Measurements from ENCODE around the gene TTN.

Gene TTN

DNA sequence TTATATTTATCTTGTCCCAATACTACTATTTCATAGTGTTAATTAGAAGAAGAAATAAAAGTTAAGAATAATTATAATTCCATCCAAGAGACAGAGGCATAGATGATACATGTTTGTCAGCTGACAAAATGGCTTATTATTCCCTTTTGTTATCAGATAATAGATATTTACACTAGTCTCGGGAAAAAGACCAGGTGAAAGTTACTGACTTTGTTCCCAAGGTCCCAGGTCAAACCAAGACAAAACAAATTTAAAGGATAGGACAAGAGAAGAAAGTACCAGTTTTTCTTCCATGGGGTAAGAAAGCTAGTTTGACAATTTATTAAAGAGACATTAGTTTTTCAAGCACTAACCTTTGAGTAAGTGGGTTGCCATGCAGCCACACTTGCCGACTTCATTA is 73.2 kb downstream of the TTN start:
- Histone ChIP-seq H3K9me3 (ENCODE audit: control insufficient read depth, insufficient read depth, low read length) (no peaks in the 10 kb centered on the region), H3K36me3 (ENCODE audit: control insufficient read depth, insufficient read depth, low read length) (no peaks in the 10 kb centered on the region), H3K4me3 (ENCODE audit: low read depth, low read length) (no peak overlapping the region), H3K9ac (ENCODE audit: low read depth, low read length) (no peak overlapping the region), H3K27me3 (ENCODE audit: control insufficient read depth, insufficient read depth, low read length) (no peaks in the 10 kb centered on the region), H3K27ac (ENCODE audit: low read depth, low read length) (no peak overlapping the region), H3K4me1 (ENCODE audit: control insufficient read depth, insufficient read depth, low read length) (no peaks in the 10 kb centered on the region)

DNA sequence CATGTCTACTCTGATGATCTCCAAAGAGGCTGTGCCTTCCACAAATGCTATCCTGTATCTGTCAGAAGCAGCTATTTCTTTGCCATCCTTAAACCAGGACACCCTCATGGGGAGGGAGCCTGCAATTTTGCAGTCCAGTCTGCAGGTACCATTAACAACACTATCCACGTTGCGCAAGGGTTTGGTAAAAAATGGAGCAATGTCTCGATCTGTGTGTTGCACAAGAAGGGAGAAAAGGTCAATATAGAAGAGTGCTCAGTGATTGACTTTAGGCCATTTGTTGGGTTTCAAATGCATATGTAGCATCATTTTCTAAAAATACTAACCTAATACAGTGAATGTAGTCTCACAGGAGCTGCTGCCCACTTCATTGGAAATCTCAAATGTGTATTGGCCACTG is 74.3 kb downstream of the TTN start:
- H3K9me3 ChIP-seq (ENCODE audit: control insufficient read depth, insufficient read depth, low read length): no peaks in the 10 kb centered on the region
- H3K27ac ChIP-seq (ENCODE audit: low read depth, low read length): no peak overlapping the region
- no peak overlapping the region for H3K9ac ChIP-seq (ENCODE audit: low read depth, low read length)
- H3K36me3 ChIP-seq (ENCODE audit: control insufficient read depth, insufficient read depth, low read length): no peaks in the 10 kb centered on the region
- no peaks in the 10 kb centered on the region for H3K4me1 ChIP-seq (ENCODE audit: control insufficient read depth, insufficient read depth, low read length)
- H3K27me3 ChIP-seq (ENCODE audit: control insufficient read depth, insufficient read depth, low read length): no peaks in the 10 kb centered on the region
- no peak overlapping the region for H3K4me3 ChIP-seq (ENCODE audit: low read depth, low read length)

DNA sequence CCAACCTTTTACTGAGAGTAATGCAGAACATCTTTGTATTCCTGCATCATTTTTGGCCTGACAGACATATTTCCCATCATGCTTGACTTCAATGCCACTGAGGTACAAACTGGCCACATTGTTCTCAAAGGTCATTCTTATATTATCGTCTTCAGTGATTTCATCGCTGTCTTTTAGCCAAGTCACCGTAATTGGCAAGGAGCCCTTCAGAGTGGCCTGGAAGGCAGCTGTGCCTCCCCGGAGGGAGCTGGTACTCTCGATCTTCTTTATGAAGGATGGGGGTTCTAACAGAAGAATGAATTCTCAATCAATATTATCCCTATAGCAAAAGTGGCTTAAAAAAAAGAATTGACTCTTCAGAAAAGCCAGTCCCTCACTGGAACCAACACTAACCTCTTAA is 75.9 kb downstream of the TTN start:
- no peak overlapping the region for H3K27ac ChIP-seq (ENCODE audit: low read depth, low read length)
- H3K4me1 ChIP-seq (ENCODE audit: control insufficient read depth, insufficient read depth, low read length): no peaks in the 10 kb centered on the region
- H3K9me3 ChIP-seq (ENCODE audit: control insufficient read depth, insufficient read depth, low read length): no peaks in the 10 kb centered on the region
- no peaks in the 10 kb centered on the region for H3K36me3 ChIP-seq (ENCODE audit: control insufficient read depth, insufficient read depth, low read length)
- no peak overlapping the region for H3K4me3 ChIP-seq (ENCODE audit: low read depth, low read length)
- no peaks in the 10 kb centered on the region for H3K27me3 ChIP-seq (ENCODE audit: control insufficient read depth, insufficient read depth, low read length)
- no peak overlapping the region for H3K9ac ChIP-seq (ENCODE audit: low read depth, low read length)

DNA sequence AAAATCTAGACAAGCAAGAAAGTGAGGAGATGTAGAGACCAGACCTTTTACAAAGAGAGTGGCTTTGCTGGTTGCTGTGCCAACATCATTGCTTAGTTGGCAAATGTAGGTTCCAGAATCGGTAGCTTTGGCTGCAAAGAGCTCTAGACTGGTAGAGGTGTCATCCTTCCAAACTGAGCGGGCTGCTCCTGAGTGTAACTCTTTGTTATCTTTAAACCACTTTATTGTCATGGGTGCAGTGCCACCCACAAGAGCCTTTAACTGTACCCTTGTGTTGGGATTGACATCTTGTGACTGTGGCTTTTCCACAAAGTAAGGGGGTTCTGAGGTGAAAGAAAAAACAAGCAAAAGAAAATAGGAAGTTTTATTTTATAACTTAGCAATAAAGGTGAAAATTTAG is 77.2 kb downstream of the TTN start:
- Histone ChIP-seq H3K27me3 (ENCODE audit: control insufficient read depth, insufficient read depth, low read length) (no peaks in the 10 kb centered on the region), H3K4me1 (ENCODE audit: control insufficient read depth, insufficient read depth, low read length) (no peaks in the 10 kb centered on the region), H3K27ac (ENCODE audit: low read depth, low read length) (no peak overlapping the region), H3K36me3 (ENCODE audit: control insufficient read depth, insufficient read depth, low read length) (no peaks in the 10 kb centered on the region), H3K4me3 (ENCODE audit: low read depth, low read length) (no peak overlapping the region), H3K9me3 (ENCODE audit: control insufficient read depth, insufficient read depth, low read length) (no peaks in the 10 kb centered on the region), H3K9ac (ENCODE audit: low read depth, low read length) (no peak overlapping the region)

DNA sequence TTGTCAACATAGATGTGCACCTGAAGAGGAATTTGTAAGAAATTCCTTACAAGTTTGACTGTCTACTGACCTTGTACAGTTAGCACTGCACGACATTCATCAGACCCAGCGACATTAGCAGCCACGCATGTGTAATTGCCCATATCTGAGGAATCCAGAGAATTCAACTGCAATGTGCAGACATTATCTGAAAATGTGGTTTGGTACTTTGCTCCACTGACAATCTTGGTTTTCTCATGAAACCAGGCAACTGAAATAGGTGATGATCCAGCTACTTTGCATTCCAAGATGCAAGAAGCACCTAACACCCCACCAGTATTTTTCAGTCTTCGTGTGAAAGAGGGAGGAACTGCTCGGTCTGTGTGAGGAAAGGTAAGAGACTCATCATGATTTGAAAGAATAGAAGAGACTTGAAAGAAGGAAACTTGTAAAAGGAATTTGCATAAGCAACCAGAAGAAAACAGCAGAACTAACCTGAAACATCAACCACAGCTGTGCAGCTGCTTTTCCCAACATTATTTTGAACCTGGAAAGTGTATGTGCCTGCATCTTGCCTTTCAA is 83.4 kb downstream of the TTN start:
- H3K27me3 ChIP-seq (ENCODE audit: control insufficient read depth, insufficient read depth, low read length): no peaks in the 10 kb centered on the region
- no peak overlapping the region for H3K27ac ChIP-seq (ENCODE audit: low read depth, low read length)
- H3K9ac ChIP-seq (ENCODE audit: low read depth, low read length): no peak overlapping the region
- H3K9me3 ChIP-seq (ENCODE audit: control insufficient read depth, insufficient read depth, low read length): no peaks in the 10 kb centered on the region
- no peak overlapping the region for H3K4me3 ChIP-seq (ENCODE audit: low read depth, low read length)
- peaks cover 14% of the 10 kb centered on the region for H3K4me1 ChIP-seq (ENCODE audit: control insufficient read depth, insufficient read depth, low read length)
- H3K36me3 ChIP-seq (ENCODE audit: control insufficient read depth, insufficient read depth, low read length): no peaks in the 10 kb centered on the region

DNA sequence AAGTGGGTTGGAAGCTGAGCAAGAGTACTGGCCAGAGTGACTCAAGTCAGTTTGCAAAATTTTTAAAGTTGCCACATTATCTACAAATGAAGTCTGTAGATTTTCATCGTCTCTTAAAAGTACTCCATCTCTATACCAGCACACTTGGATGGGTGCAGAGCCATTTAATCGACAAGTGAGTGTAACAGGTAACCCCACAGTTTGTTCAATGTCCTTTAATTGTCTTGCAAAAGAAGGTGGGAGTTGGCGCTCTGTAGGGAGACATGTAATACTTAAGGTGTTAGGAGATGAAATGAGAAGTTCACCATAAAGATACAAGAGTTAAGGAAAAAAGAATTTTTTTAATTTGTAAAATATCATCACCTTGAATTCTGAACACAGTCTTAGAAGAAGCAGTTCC is 84.9 kb downstream of the TTN start:
- Histone ChIP-seq H3K9me3 (ENCODE audit: control insufficient read depth, insufficient read depth, low read length) (no peaks in the 10 kb centered on the region), H3K4me1 (ENCODE audit: control insufficient read depth, insufficient read depth, low read length) (peaks cover 14% of the 10 kb centered on the region), H3K27ac (ENCODE audit: low read depth, low read length) (no peak overlapping the region), H3K36me3 (ENCODE audit: control insufficient read depth, insufficient read depth, low read length) (no peaks in the 10 kb centered on the region), H3K9ac (ENCODE audit: low read depth, low read length) (no peak overlapping the region), H3K4me3 (ENCODE audit: low read depth, low read length) (no peak overlapping the region), H3K27me3 (ENCODE audit: control insufficient read depth, insufficient read depth, low read length) (no peaks in the 10 kb centered on the region)

DNA sequence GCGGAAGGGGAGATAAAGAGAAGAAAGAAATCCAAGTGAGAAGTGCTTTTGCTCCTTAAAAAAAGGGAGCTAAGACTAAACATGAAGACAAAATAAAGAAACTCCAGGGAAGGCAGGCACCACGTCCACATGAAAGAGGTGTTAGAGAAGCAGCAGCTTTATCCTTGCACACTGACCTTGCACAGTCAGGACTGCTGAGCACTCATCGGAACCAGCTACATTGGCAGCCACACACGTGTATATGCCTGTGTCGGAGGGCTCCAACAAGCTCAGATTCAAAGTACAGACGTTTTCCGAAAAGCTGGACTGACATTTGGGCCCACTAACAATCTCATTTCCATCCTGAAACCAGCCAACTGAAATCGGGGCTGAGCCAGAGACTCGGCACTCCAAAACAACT is 88.2 kb downstream of the TTN start:
- Histone ChIP-seq H3K9ac (ENCODE audit: low read depth, low read length) (no peak overlapping the region), H3K36me3 (ENCODE audit: control insufficient read depth, insufficient read depth, low read length) (no peaks in the 10 kb centered on the region), H3K27me3 (ENCODE audit: control insufficient read depth, insufficient read depth, low read length) (no peaks in the 10 kb centered on the region), H3K9me3 (ENCODE audit: control insufficient read depth, insufficient read depth, low read length) (no peaks in the 10 kb centered on the region), H3K4me3 (ENCODE audit: low read depth, low read length) (no peak overlapping the region), H3K4me1 (ENCODE audit: control insufficient read depth, insufficient read depth, low read length) (peaks cover 14% of the 10 kb centered on the region), H3K27ac (ENCODE audit: low read depth, low read length) (no peak overlapping the region)

DNA sequence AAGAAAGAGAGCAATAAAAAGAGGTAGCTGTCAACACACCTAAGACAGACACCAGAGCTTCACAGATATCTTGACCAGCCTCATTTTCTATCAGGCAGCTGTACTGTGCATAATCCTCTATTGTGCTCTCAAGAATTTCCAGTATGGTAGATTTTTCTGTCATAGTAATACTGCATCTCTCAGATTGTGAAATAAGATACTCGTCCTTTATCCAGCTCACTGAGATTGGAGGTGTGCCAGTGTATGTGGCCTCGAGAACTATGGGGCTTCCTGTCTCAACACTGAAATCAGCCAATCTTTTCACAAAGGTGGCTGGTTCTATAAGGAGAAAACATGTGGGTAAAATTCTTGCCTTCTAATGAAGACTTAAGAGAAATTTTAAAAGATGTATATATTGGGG is 88.9 kb downstream of the TTN start:
- Histone ChIP-seq H3K4me1 (ENCODE audit: control insufficient read depth, insufficient read depth, low read length) (peaks cover 14% of the 10 kb centered on the region), H3K36me3 (ENCODE audit: control insufficient read depth, insufficient read depth, low read length) (no peaks in the 10 kb centered on the region), H3K9ac (ENCODE audit: low read depth, low read length) (no peak overlapping the region), H3K27me3 (ENCODE audit: control insufficient read depth, insufficient read depth, low read length) (no peaks in the 10 kb centered on the region), H3K27ac (ENCODE audit: low read depth, low read length) (no peak overlapping the region), H3K4me3 (ENCODE audit: low read depth, low read length) (no peak overlapping the region), H3K9me3 (ENCODE audit: control insufficient read depth, insufficient read depth, low read length) (no peaks in the 10 kb centered on the region)

DNA sequence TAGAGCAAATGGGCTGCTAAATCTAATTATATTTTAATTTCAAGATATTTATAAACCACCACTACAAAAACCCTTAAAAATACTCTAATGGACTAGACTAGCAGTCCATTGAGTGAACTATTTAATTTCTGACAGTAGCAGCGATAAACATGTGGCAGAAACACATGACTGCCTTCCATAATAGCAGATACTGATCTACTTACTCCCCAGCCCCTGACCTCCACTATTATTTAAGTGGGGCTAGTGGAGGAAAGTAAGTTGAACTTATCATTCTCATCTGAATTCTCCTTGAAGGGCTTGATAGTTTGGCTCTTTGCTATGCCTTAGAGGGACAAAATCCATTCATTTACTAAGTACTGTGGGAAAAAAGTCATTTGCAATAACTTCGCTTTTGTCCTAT is 90.8 kb downstream of the TTN start:
- Histone ChIP-seq H3K27me3 (ENCODE audit: control insufficient read depth, insufficient read depth, low read length) (no peaks in the 10 kb centered on the region), H3K9me3 (ENCODE audit: control insufficient read depth, insufficient read depth, low read length) (no peaks in the 10 kb centered on the region), H3K4me3 (ENCODE audit: low read depth, low read length) (no peak overlapping the region), H3K4me1 (ENCODE audit: control insufficient read depth, insufficient read depth, low read length) (no peaks in the 10 kb centered on the region), H3K9ac (ENCODE audit: low read depth, low read length) (no peak overlapping the region), H3K27ac (ENCODE audit: low read depth, low read length) (no peak overlapping the region), H3K36me3 (ENCODE audit: control insufficient read depth, insufficient read depth, low read length) (no peaks in the 10 kb centered on the region)

DNA sequence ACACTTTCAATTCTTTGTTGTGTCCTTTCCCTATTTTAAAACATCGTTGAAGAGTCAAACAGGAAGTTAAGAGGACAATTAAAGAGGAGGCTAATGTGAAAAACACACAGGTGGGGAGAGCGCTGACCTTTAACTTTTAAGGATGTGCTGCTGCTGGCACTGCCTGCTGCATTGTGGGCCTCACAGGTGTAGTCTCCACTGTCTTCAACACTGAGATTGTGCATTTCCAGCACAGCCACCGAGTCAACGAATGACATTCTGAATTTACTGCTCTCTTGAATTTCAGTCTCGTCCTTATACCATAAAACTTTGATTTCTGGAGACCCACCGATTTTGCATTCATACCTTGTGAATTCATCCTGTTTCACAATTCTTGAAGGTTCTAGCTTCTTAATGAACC is 91.9 kb downstream of the TTN start:
- Histone ChIP-seq H3K9ac (ENCODE audit: low read depth, low read length) (no peak overlapping the region), H3K27me3 (ENCODE audit: control insufficient read depth, insufficient read depth, low read length) (no peaks in the 10 kb centered on the region), H3K27ac (ENCODE audit: low read depth, low read length) (no peak overlapping the region), H3K4me1 (ENCODE audit: control insufficient read depth, insufficient read depth, low read length) (no peaks in the 10 kb centered on the region), H3K4me3 (ENCODE audit: low read depth, low read length) (no peak overlapping the region), H3K9me3 (ENCODE audit: control insufficient read depth, insufficient read depth, low read length) (no peaks in the 10 kb centered on the region), H3K36me3 (ENCODE audit: control insufficient read depth, insufficient read depth, low read length) (no peaks in the 10 kb centered on the region; the same call in 1 of the 2 replicates)

DNA sequence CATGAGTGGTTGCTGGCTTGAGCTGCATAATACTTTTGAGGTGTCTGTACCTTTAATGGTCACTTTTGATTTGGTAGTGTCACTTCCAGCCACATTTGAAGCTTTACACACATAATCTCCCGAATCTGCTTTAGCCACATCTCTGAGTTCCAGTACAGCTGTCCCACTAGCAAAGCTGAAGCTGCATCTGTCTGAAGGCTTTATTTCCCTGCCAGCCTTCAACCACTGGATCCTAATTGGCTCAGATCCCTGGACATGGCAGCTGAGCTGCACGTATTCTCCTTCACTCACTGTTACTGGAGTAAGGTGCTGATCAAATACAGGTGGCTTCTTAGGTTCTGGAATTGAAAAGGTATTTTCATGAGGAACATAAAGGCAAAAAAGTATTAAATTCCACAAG is 99.7 kb downstream of the TTN start:
- Histone ChIP-seq H3K36me3 (ENCODE audit: control insufficient read depth, insufficient read depth, low read length) (peaks cover 2% of the 10 kb centered on the region; the same call in 1 of the 2 replicates), H3K4me3 (ENCODE audit: low read depth, low read length) (no peak overlapping the region), H3K4me1 (ENCODE audit: control insufficient read depth, insufficient read depth, low read length) (no peaks in the 10 kb centered on the region), H3K27ac (ENCODE audit: low read depth, low read length) (no peak overlapping the region), H3K9me3 (ENCODE audit: control insufficient read depth, insufficient read depth, low read length) (no peaks in the 10 kb centered on the region), H3K9ac (ENCODE audit: low read depth, low read length) (no peak overlapping the region), H3K27me3 (ENCODE audit: control insufficient read depth, insufficient read depth, low read length) (no peaks in the 10 kb centered on the region)

DNA sequence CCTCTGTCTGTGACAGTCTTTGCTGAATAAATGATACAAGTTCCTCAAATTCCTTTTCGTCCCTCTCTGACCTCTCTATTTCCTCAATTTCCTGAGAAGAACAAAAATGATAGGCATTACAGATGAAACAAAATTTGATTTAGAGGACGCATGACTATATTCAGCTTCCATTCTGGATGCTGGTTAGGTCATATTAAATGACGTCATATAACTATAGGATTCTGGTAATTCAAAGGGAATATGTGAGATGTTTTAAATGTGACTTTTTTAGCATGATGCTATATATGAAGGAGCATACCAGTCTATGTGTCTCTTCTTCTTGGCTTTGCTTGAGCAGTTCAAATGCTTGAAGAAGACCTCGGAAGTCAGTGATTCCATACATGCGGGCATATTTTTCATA is 102.3 kb downstream of the TTN start:
- Histone ChIP-seq H3K27me3 (ENCODE audit: control insufficient read depth, insufficient read depth, low read length) (no peaks in the 10 kb centered on the region), H3K9ac (ENCODE audit: low read depth, low read length) (no peak overlapping the region), H3K4me3 (ENCODE audit: low read depth, low read length) (no peak overlapping the region), H3K9me3 (ENCODE audit: control insufficient read depth, insufficient read depth, low read length) (no peaks in the 10 kb centered on the region), H3K36me3 (ENCODE audit: control insufficient read depth, insufficient read depth, low read length) (peaks cover 2% of the 10 kb centered on the region; the same call in 1 of the 2 replicates), H3K27ac (ENCODE audit: low read depth, low read length) (no peak overlapping the region), H3K4me1 (ENCODE audit: control insufficient read depth, insufficient read depth, low read length) (no peaks in the 10 kb centered on the region)
